ENCODE measurements around the gene AURKA.

Gene AURKA

GRCh38 chr20:56392132-56392880, at the start of gene AURKA, which contains the start of gene CSTF1:
Gene AURKA, minus strand, starts transcription at chr20:56392215. Its CDS starts 4,018 bp downstream, at chr20:56388197.
Gene CSTF1, plus strand, starts transcription at chr20:56392645. Its CDS starts 2,908 bp downstream, at chr20:56395553.
- peak; percentile 99 for DNase-seq (ENCODE audit: extremely low read depth, low read depth)
- no peak for TF ChIP-seq CTCF (IDR thresholded peaks at IDR 0.05; ENCODE audit: low read depth, low read length)

DNA sequence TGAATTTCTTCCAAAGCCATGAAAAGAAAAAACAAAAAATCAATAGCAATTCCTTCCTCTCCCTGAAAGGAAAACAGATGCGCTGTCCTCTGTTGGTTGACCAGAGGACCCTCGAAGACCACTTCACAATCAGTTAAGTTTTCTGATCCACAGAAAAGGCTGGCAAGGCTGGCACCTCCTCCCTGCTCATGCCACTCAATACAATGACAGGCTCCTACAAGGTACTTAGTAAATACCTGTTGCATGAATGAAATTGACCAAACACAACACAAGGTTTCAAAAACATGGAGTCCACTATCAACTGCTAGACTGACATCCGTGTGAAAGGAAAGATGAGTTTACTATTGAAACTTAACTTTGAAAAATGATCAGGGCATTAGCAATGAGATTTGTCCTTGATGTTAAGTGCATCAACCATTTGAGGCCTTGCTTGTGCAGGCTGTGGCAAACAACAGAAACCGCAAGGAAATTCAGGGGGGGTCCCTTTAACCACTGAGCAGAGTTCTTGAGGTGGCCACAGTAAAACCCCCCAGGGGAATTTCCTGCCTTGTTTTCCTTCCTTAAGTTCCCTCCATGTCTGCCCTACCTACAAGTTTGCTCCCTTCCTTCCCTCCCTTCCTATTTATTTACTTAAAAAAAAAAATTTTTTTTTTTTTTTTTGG, 48.5 kb upstream of the AURKA start:
- no peak for TF ChIP-seq CTCF (IDR thresholded peaks at IDR 0.05; ENCODE audit: low read depth, low read length)
- DNase-seq (ENCODE audit: extremely low read depth, low read depth): no peak

- DNase-seq (ENCODE audit: extremely low read depth, low read depth): peak; percentile 93
- no peak for TF ChIP-seq CTCF (IDR thresholded peaks at IDR 0.05; ENCODE audit: low read depth, low read length)
Measured at GRCh38 chr20:56439771-56440291, 47.8 kb upstream of the AURKA start.

- TF ChIP-seq CTCF (IDR thresholded peaks at IDR 0.05; ENCODE audit: low read depth, low read length): no peak
- no peak for DNase-seq (ENCODE audit: extremely low read depth, low read depth)
Measured at GRCh38 chr20:56438284-56438683, 46.3 kb upstream of the AURKA start.

DNA sequence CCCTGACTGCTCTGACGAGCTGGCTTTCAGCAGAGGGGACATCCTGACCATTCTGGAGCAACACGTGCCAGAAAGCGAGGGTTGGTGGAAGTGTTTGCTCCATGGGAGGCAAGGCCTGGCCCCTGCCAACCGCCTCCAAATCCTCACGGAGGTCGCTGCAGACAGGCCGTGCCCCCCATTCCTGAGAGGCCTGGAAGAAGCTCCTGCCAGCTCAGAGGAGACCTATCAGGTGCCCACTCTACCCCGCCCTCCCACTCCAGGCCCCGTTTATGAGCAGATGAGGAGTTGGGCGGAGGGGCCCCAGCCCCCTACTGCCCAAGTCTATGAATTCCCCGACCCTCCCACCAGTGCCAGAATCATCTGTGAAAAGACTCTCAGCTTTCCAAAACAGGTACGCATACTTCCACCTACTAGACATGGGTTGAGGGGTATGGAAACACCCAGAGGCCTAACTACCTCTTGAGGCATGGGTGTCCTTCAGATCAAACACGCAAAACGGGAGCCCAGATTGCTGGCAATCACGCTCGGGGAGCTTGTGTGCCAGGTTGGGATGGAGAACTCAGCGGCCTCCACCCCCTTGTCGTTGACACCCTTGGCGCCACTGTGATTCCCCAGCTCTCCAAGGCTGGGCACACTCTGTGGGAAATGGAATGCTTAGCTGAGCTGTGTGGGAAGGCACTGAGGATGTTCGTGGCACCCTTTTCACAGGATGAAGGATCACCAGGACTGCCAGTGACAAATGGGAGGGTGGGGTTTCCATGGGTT, 45.4 kb upstream of the AURKA start:
- TF ChIP-seq CTCF (IDR thresholded peaks at IDR 0.05; ENCODE audit: low read depth, low read length): no peak
- DNase-seq (ENCODE audit: extremely low read depth, low read depth): no peak

DNA sequence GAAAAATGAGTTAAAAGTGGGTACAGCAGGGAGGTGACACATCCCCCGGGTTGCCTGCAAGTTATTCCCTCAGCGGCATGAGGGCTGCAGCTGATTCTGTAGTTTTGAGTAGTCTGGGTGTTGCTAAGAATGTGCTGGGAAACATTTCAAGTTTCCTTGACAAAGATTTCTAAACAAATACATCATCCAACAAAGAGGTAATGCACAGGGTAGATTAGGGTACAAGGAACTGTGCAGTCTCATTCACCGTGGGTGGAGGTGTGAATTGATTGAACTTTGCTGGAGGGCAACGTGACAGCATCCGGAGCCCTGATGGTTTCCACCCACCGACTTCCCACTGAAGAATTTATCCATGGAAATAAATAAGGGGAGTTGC, 41.9 kb upstream of the AURKA start:
- DNase-seq (ENCODE audit: extremely low read depth, low read depth): peak; percentile 56
- no peak for TF ChIP-seq CTCF (IDR thresholded peaks at IDR 0.05; ENCODE audit: low read depth, low read length)

All from AG09319 (cell line).